ENCODE measurements around the gene CYB561D2.
A peak's percentile ranks its signal among the peaks of the same experiment; 100 is the strongest.
"Not testable (repeated sequence)": the region's sequence is repeated elsewhere in the genome, so short reads cannot be mapped to it uniquely, and the experiment has no call there.

Gene CYB561D2, protein sequence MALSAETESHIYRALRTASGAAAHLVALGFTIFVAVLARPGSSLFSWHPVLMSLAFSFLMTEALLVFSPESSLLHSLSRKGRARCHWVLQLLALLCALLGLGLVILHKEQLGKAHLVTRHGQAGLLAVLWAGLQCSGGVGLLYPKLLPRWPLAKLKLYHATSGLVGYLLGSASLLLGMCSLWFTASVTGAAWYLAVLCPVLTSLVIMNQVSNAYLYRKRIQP

GRCh38 chr3:50350527-50351322 is at the start of gene CYB561D2, which contains the start of gene NPRL2:
CYB561D2 (plus strand) TSS chr3:50350862; CDS start chr3:50351434, 572 bp downstream.
NPRL2 (minus strand) TSS chr3:50350775; CDS start chr3:50350652, 123 bp downstream.
- peak; percentile 74 for DNase-seq

DNA sequence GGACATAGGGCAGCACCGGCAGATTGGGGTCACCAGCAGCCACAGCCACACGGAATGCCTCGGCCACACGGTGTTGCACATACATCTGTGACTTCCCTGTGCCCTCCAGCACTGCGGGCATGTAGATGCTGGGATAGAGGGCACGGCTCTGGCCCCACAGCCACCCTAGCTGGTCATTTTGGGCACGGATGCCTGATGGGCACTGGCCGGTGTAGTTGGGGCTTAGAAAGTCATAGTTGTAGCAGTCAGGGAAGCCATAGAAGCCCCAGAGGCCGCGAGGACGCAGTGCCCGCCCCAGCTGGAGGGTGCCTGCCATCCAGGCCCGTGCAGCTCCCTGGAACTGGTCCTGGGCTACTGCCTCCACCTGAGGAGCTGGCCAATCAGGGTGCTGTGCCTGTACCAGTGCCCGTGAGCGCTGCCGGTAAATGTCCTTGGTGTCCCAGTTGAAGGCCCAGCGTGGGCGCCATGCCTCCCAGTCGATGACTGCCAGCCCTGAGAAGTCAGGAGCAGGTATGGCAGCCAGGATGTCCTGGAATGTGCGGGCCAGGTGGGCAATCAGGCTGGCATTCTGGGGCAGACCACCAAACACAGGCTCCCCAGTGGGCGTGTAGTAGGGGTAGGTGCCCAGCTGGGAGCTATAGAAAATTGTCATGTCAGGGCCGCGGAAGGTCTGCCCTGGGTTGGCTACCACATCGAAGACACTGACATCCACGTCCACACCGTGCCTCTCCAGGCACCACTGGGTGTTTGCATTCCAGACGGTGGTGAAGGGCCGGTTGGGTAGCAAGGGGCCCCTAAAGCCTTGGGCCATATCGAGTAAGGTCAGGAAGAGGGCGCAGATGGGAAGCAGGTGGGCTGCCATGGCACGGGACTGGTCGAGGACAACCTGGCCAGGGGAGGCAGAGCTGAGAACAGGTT is 48.3 kb upstream of the CYB561D2 start:
- DNase-seq = no peak

GRCh38 chr3:50303013-50303815 is 47.4 kb upstream of the CYB561D2 start, which contains the start of gene HYAL1:
HYAL1 (minus strand) TSS chr3:50303574; CDS start chr3:50302956, 618 bp downstream.
- no peak for DNase-seq

DNA sequence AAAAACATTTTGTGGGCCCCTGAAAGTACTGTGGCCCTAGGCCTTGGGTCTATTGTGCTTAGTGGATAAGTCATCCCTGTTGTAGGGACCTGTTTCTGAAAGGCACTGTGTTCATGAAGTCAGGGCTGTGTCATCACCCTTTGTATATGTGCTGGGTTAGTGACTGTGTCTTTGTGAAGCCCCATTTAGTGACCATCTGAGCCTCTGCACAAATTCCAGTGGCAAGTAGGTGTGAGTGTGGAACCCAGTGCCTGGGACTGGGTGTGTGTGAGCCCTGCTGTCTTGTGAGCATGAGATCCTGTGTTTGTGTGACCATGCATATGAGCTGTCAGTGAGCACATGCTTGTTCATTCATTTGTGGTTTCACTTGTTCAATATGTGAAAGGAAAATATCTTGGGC is 46.1 kb upstream of the CYB561D2 start:
- DNase-seq = no peak

GRCh38 chr3:50312041-50312440 is 38.6 kb upstream of the CYB561D2 start:
- not testable (repeated sequence) for DNase-seq

- no peak for DNase-seq
Observed at GRCh38 chr3:50314342-50314741, 36.3 kb upstream of the CYB561D2 start.

GRCh38 chr3:50314816-50315215 is 35.8 kb upstream of the CYB561D2 start:
- no peak for DNase-seq

DNA sequence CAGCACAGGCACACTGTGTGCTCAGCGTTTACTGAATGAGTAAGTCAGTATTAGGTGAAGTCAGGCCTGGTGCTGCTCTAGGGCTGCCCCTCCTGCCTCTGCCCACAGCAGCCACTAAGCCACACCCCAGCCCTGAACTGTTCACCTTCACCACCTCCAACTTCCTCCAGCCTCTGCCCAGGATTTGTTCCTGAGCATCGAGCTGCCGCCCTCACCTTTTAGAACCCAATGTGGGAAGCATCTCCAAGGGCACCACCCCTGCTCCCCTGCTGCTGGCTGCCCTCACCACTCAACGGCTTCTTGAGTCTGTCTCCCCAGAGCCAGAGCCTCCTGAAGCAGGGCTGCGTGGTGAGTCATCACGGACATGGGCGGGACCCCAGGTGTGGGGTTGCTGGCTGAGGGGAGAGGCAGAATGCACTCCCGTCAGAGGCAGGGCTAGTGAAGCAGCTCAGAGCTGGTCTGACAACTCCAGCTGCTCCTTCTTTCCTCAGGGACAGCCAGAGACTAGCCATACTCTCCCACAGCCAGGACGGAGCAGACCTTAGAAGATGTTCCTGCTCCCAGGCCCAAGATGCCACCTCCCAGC is 33.9 kb upstream of the CYB561D2 start:
- no peak for DNase-seq

DNA sequence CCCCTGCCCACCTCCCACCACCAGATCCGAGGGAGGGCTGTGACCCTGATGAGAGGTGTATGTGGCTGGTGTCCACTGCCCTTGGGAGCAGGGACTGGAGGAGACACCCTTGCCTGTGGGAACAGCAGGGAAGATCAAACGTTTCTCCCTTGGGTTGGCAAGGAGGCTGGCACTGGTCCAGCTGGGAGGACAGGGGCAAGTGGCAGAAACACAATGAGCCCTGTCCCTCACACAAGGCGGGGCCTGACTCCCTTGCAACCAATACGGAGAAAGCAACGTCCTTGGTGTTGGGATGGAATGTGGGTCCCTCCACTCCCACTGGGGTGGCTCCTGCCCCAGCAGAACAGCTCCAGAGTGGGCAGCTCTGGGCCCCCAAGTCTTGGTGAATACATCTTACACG is 33.4 kb upstream of the CYB561D2 start:
- DNase-seq = no peak

DNA sequence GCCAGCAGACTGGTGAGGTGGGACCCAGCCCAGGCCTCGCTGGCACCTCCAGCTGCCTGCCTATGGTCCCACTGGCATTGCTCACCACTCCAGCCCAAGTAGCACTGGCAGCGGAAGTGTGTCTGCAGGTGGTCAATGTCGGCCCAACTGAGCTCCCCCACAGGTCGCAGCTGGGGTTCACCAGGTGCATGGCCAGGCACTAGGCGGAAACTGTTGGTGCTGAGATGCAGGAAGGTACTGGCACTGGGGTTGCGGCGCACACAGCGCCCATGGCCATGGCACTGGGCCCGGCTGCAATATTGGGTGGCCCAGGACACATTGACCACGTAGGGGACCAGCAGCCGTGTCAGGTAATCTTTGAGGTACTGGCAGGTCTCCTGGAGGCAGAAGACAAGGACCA is 32.5 kb upstream of the CYB561D2 start:
- DNase-seq = no peak

- no peak for DNase-seq
Observed at GRCh38 chr3:50318615-50319014, 32.0 kb upstream of the CYB561D2 start.

DNA sequence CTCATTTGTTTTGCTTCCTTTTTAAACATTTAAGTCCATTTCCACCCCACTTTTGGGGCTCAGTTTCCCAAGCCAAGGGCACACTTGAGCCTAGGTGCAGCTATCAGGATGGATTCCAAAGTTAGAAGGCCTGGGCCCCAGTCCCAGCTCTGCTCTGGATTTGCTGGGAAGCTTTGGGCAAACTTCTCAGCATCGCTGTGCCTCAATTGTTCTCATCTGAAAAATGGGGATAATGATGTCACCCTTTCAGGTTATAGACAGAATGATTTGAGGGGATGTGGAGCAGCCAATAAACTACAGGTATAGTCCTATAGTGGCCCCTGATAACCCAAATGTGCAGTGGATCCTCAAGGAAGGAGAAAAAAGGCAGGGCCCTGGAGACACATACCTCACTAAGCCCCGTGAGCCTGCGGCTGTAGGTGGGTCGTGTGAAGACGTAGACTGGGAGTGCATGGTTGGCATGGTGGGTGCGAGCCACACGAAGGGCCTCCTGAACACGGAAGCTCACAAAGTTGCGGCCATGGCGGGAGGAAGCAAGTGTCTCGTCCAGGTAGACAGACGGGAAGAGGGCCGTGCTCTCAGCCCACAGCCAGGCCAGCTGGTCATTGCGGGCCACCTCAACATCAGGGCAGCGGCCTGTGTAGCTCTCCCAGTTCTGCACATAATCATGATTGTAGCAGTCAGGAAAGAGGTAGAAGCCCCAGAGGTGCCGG is 31.3 kb upstream of the CYB561D2 start:
- DNase-seq = no peak

GRCh38 chr3:50319894-50320625 is 30.6 kb upstream of the CYB561D2 start:
- no peak for DNase-seq

DNA sequence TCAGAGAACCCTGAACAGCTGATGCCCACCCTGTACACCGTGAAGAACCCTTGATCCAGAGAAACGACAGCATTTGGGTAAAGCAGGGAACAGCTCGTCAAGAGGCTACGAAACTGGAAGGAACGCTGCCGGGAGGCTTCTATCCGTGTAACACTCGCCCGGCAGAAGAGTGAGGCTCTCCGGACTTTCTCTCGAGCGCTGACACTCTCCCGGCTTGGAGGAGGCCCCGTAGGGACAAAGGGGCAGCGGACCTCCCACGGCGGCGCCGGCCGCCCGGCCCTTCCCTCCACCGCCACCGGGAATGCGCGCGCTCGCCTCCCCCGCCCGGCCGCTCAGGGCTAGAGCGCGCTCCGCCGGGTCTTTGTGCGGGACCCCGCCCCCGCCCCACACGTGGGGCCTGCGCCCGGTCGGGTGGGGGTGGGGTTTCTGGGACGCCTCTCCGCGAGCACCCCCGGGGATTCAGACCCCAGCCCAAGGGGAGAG is 29.8 kb upstream of the CYB561D2 start:
- DNase-seq = peak; percentile 61

DNA sequence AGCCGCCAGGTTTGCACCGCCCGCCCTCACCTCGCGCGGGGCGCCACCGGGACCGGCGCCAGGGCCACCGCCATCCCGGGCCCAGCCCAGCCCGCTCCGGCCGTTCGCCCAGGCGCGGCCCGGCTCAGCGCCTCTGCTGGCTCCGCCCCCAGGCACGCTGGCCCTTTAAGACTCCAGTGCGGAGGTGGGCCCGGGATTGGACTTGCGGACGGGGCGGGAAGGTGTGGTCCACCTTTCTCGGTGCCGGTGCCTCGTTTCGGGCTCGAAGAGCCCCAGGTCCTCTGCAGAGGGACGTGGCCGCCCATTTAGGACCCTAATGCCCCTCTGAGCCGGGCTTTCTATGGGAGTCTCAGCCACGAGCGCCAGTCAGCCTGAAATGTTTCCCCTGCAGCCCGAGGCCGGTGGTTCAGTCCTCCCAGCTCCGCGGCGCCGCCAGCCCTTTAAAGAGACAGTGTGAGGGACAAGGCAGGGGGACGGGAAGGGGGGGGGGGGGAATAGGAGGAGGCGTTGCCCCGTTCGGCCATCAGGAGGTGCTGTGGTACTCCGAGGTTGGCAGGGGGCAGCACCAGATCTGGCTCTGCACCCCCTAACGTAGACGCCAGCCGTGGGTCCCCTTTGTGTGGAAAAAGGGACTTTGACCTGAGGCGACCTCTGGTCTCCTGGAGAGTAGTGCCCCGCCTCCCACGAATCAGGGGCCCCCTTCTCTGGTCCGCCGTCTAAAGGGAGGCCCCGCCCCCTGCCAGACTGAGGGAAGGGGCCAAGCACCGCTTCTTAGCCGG is 29.1 kb upstream of the CYB561D2 start:
- peak; percentile 72 for DNase-seq

DNA sequence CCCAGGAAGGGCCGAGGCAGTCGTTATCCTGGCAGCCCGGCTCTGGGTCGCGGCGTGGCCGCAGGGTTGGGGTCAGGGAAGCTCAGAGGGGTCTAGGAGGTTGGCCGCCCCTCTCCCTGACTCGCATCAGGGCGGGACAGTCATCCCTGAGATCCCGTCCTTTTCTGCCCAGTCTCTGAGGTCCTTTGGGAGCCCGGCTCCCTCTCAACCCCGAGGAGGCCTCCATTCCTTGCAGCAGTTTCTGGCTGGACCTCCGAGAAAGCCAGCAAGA is 28.6 kb upstream of the CYB561D2 start:
- DNase-seq = no peak

DNA sequence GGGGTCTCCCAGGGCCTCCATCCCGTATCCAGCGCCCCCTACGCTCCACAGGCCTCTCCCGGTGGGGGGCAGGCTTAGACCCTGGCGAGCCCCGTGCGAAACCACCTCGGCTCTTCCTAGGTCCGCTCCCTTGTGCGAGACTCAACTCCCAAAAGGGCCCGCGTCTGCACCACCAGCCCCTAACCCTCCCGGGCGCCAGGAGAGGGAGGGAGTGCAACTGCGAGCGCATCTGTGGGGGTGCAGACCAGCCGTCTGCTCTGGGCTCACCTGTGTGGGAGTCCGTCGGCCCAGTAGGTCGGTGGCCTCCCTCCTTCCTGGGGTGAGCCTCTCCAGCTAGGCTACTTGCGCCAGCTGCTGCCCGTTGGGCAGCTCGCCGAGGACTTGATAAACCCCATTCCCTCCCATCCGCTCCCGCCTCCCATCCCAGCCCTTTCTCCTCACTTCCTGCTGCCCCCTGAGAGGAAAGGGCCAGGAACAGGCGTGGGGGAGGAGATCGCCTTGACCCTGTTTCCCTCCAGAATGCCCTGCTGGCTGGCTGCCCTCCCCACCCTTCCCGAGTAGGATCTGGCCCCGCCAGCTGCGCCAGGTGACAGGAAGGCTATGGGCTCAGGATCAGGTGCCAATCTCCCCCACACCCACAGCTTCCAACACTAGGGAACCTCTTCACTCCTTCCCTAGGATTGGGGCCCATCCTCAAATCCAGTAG is 28.1 kb upstream of the CYB561D2 start, which contains the start of gene HYAL2:
TSS of gene HYAL2 (minus strand) at position 360 of the 706 bp plus-strand sequence. CDS start 2,256 bp downstream, outside the sequence.
- no peak for DNase-seq

- DNase-seq = no peak
Observed at GRCh38 chr3:50323092-50323600, 27.5 kb upstream of the CYB561D2 start.
